ENCODE results near the gene CDNF.
A peak's percentile ranks its signal among the peaks of the same experiment; 100 is the strongest.
"Not testable (repeated sequence)": the region's sequence is repeated elsewhere in the genome, so short reads cannot be mapped to it uniquely, and the experiment has no call there.

Gene CDNF

GRCh38 chr10:14837757-14838581, at the start of gene CDNF, which contains the start of the genes HSPA14 and MSANTD7:
CDNF (minus strand) TSS chr10:14838037; CDS start chr10:14837946, 91 bp downstream.
HSPA14 (plus strand) TSS chr10:14838306; CDS start chr10:14838403, 97 bp downstream.
MSANTD7 (plus strand) TSS chr10:14838306; CDS start chr10:14842285, 3,979 bp downstream.
- DNase-seq, result peak; percentile 69 to 100 (median 98)

GRCh38 chr10:14884082-14884481, 46.2 kb upstream of the CDNF start:
- DNase-seq, result no peak

- no peak for DNase-seq
Measured at GRCh38 chr10:14880229-14880628, 42.4 kb upstream of the CDNF start.

- DNase-seq, result no peak
Measured at GRCh38 chr10:14879928-14880193, 42.0 kb upstream of the CDNF start.

GRCh38 chr10:14879124-14879927, 41.5 kb upstream of the CDNF start:
- peak in 12 of 51 donors; percentile 10 to 62 (median 33) for DNase-seq

GRCh38 chr10:14878266-14879123, 40.7 kb upstream of the CDNF start, which contains the start of gene SUV39H2:
SUV39H2 (plus strand) TSS chr10:14878866; CDS start chr10:14878889, 23 bp downstream.
- peak; percentile 46 to 97 (median 91) for DNase-seq

GRCh38 chr10:14876764-14877163, 38.9 kb upstream of the CDNF start:
- DNase-seq, result no peak

GRCh38 chr10:14875941-14876340, 38.1 kb upstream of the CDNF start:
- no peak for DNase-seq

- DNase-seq, result no peak
Measured at GRCh38 chr10:14873090-14873760, 35.4 kb upstream of the CDNF start.

- DNase-seq, result not testable (repeated sequence)
Measured at GRCh38 chr10:14864871-14865270, 27.0 kb upstream of the CDNF start.

- DNase-seq, result not testable (repeated sequence)
Measured at GRCh38 chr10:14864466-14864865, 26.6 kb upstream of the CDNF start.

- DNase-seq, result no peak
Measured at GRCh38 chr10:14860791-14861190, 23.0 kb upstream of the CDNF start.

GRCh38 chr10:14859775-14860174, 21.9 kb upstream of the CDNF start:
- DNase-seq, result no peak

- DNase-seq, result no peak
Measured at GRCh38 chr10:14859043-14859442, 21.2 kb upstream of the CDNF start.

GRCh38 chr10:14858338-14858960, 20.6 kb upstream of the CDNF start:
- DNase-seq, result no peak

GRCh38 chr10:14855453-14855852, 17.6 kb upstream of the CDNF start:
- DNase-seq, result no peak

- DNase-seq, result no peak
Measured at GRCh38 chr10:14852236-14852635, 14.4 kb upstream of the CDNF start.

GRCh38 chr10:14844948-14845347, 7.1 kb upstream of the CDNF start:
- no peak for DNase-seq

GRCh38 chr10:14843327-14843988, 5.6 kb upstream of the CDNF start:
- DNase-seq, result no peak

GRCh38 chr10:14840178-14840577, 2.3 kb upstream of the CDNF start:
- DNase-seq, result no peak
